Endothelial cell of umbilical vein (primary cell): ENCODE results near the gene USH1C. TPM values are rescaled to one million over a fixed set of nuclear protein-coding genes. Genes with fewer than 3 reads are reported as not detected.

ENCODE experiments used
- BruUV-seq: library from RNA; stranded (reverse); fragments of 400-500 nt; replicated peaks from 2 replicates; lab custom pipeline; 2021; lab: Mats Ljungman, UMichigan
- CTCF ChIA-PET: fragments of 300-600, 350-600 bp; sonication (Branson Sonifier 250); formaldehyde crosslinking; loops from one replicate; lab custom pipeline; 2021; ENCODE audit warnings: antibody characterized with exemption, inconsistent platforms; lab: Charles Lee
- POLR2A ChIA-PET: fragments of 300-600, 350-600 bp; sonication (Branson Sonifier 250); formaldehyde crosslinking; loops from one replicate; lab custom pipeline; 2021; ENCODE audit warnings: antibody characterized with exemption, inconsistent platforms; lab: Charles Lee
- DNase-seq: peaks from one replicate; pipeline ENCODE4 v3.0.0-alpha.2; 2011; ENCODE audit warnings: low read depth, low spot score
- FAIRE-seq: peaks from 2 replicates; lab custom pipeline; 2011; peaks lifted over from hg19 to GRCh38; lab: Jason Lieb, UNC
- H2AFZ ChIP-seq: 2 replicates; pipeline ENCODE4 v1.6.0; 2012; ENCODE audit warnings: low read depth, low read length, control low read depth, inconsistent platforms
- H3K27ac ChIP-seq: 2 replicates; pipeline ENCODE4 v1.5.1; 2011; ENCODE audit warnings: low read depth, mild to moderate bottlenecking, control low read depth, low read length, moderate library complexity; ENCODE audit not compliant: insufficient read depth
- H3K27me3 ChIP-seq, 2 experiments: 2 replicates each; pipeline versions ENCODE4 v1.6.0 to v1.6.1; 2011; ENCODE audit warnings: low read length in 2 of 2, mixed read lengths in 1 of 2; ENCODE audit not compliant: control insufficient read depth in 2 of 2, insufficient read depth in 2 of 2
- H3K36me3 ChIP-seq, 2 experiments: 2 replicates in 1 of 2; 3 replicates in 1 of 2; pipeline ENCODE4 v1.5.1; 2011; ENCODE audit warnings: low read length in 2 of 2, mild to moderate bottlenecking in 1 of 2, moderate library complexity in 1 of 2; ENCODE audit not compliant: control insufficient read depth in 2 of 2, insufficient read depth in 2 of 2; ENCODE audit errors: extremely low read depth in 1 of 2
- H3K4me1 ChIP-seq: 3 replicates; pipeline ENCODE4 v1.5.1; 2011; ENCODE audit warnings: mild to moderate bottlenecking, low read length; ENCODE audit not compliant: control insufficient read depth, insufficient read depth; ENCODE audit errors: extremely low read depth
- H3K4me2 ChIP-seq: 2 replicates; pipeline ENCODE4 v1.6.1; 2011; ENCODE audit warnings: low read length, control low read depth, mixed read lengths; ENCODE audit not compliant: insufficient read depth
- H3K4me3 ChIP-seq, 3 experiments: fragments of 200-600 bp in 1 of 3; sonication (generic), shearing (Covaris generic) in 1 of 3; replicated peaks in 1 of 3; 2 replicates each; pipeline ENCODE4 v1.5.1; 2011 to 2016; ENCODE audit warnings: control low read depth in 3 of 3, low read length in 3 of 3, mild to moderate bottlenecking in 2 of 3, inconsistent platforms in 1 of 3, low read depth in 1 of 3, moderate library complexity in 1 of 3; ENCODE audit not compliant: insufficient read depth in 1 of 3
- H3K79me2 ChIP-seq: 2 replicates; pipeline ENCODE4 v1.6.0; 2012; ENCODE audit warnings: low read length, inconsistent platforms; ENCODE audit not compliant: control insufficient read depth, insufficient read depth
- H3K9ac ChIP-seq: replicated peaks from 2 replicates; pipeline ENCODE3; 2011; ENCODE audit warnings: low read length, control low read depth; ENCODE audit not compliant: insufficient read depth; ENCODE audit errors: extremely low read depth
- H3K9me1 ChIP-seq: replicated peaks from 3 replicates; pipeline ENCODE4 v1.6.0; 2011; ENCODE audit warnings: mild to moderate bottlenecking, low read length; ENCODE audit not compliant: control insufficient read depth, insufficient read depth; ENCODE audit errors: extremely low read depth
- H3K9me3 ChIP-seq: replicated peaks from 2 replicates; pipeline ENCODE4 v1.5.1; 2012; ENCODE audit warnings: low read length, inconsistent platforms; ENCODE audit not compliant: control insufficient read depth, insufficient read depth
- H4K20me1 ChIP-seq: replicated peaks from 2 replicates; pipeline ENCODE3; 2011; ENCODE audit warnings: mild to moderate bottlenecking, low read length; ENCODE audit not compliant: control insufficient read depth, insufficient read depth; ENCODE audit errors: extremely low read depth
- CTCF ChIP-seq, 2 donors: IDR thresholded peaks; 1 replicate in 1 of 2; 2 replicates in 1 of 2; pipeline ENCODE4 v1.5.1; 2011; ENCODE audit warnings: low read length in 2 of 2, mild to moderate bottlenecking in 2 of 2, moderate library complexity in 2 of 2, control low read depth in 1 of 2, inconsistent platforms in 1 of 2, low read depth in 1 of 2; ENCODE audit not compliant: insufficient read depth in 1 of 2; ENCODE audit errors: extremely low read depth in 1 of 2
- EZH2 ChIP-seq: IDR thresholded peaks from 2 replicates; pipeline ENCODE4 v1.6.1; 2012; ENCODE audit warnings: borderline replicate concordance, low read depth, mild to moderate bottlenecking, moderate library complexity, low read length, inconsistent platforms; ENCODE audit not compliant: severe bottlenecking
- FOS ChIP-seq: IDR thresholded peaks from 2 replicates; pipeline ENCODE4 v1.6.1; 2011; ENCODE audit warnings: mild to moderate bottlenecking, low read length, moderate library complexity, borderline replicate concordance; ENCODE audit not compliant: insufficient read depth
- GATA2 ChIP-seq: IDR thresholded peaks from 2 replicates; pipeline ENCODE4 v1.7.0; 2011; ENCODE audit warnings: low read depth, mild to moderate bottlenecking, moderate library complexity, mixed read lengths, low read length; ENCODE audit not compliant: insufficient read length, insufficient read depth
- JUN ChIP-seq: IDR thresholded peaks from 2 replicates; pipeline ENCODE4 v1.6.1; 2011; ENCODE audit warnings: borderline replicate concordance, low read depth; ENCODE audit not compliant: insufficient read length, insufficient read depth
- MAX ChIP-seq: IDR thresholded peaks from 2 replicates; pipeline ENCODE4 v1.6.1; 2011; ENCODE audit not compliant: insufficient read depth, insufficient read length
- MYC ChIP-seq: IDR thresholded peaks from one replicate; pipeline ENCODE4 v1.6.1; 2011; ENCODE audit warnings: mild to moderate bottlenecking, low read depth, low read length
- POLR2A ChIP-seq: IDR thresholded peaks from 2 replicates; pipeline ENCODE4 v1.6.1; 2012; ENCODE audit warnings: low read depth, mild to moderate bottlenecking, control low read depth, low read length
- POLR2AphosphoS5 ChIP-seq: IDR thresholded peaks from 2 replicates; pipeline ENCODE4 v1.6.1; 2012; ENCODE audit warnings: low read depth, mild to moderate bottlenecking, control low read depth, low read length, moderate library complexity; ENCODE audit not compliant: insufficient read depth
- dilution Hi-C: fragments of 300-500 bp; cut with MboI; formaldehyde crosslinking; loops from one replicate; pipeline ENCODE4 v1.15.0; 2019; ENCODE audit warnings: low sequenced_read_pairs; ENCODE audit not compliant: extremely low pct_ligation_motif_present
- intact Hi-C: fragments of 100-400 bp; cut with micrococcal nuclease; formaldehyde crosslinking; loops from one replicate; pipeline ENCODE4 v1.10.0; 2022
- polyA plus RNA-seq, 4 experiments: library from polyadenylated mRNA; depleted of rRNA in 3 of 4; stranded (reverse) in 3 of 4; unstranded in 1 of 4; fragments of >200 nt; gene quantifications; 2 replicates each; pipeline versions ENCODE4 v1.2.1 to v1.2.3, GENCODE V29; 2011 to 2012; ENCODE audit warnings: missing spikeins in 1 of 4
- total RNA-seq: library from RNA; stranded (reverse); gene quantifications from 2 replicates; pipeline ENCODE4 v1.2.3, GENCODE V29; 2021

The USH1C gene
- total and polyA plus RNA-seq, 2 donors (not counting 3 experiments of a cell fraction or from before 2014, with no cell fraction given) = not detected

DNA sequence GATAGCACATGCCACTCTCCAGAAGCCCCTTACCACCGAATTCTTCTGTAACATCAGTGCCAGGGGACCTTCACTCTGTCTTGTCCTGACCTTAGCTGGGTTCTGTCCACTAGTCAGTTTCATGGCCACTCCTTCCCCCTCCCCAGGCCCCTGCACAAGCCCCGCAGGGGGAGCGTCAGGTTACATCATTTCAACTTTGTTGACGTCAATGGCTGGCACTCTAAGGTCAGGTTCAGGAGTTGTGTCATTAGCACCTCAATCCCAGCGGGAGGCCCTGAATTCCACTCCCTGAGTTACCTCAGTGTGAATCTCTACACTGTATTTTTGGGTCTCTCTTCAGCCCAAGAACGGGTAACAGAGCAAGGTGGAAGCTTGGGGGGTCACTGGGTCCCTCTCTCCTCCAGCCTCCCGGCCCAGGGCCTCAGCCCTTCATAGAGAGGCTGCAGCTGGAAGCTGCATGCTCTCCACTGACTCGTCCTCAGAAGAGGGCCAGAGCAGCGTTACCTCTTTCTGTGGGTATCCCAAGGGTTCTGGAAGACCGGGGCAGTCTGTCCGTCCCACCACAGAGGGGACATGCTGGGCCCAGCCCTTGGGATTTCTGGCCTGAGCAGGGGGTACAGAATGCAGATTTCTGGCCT lies 10.3 kb downstream of the USH1C start:
- dilution Hi-C loops (no loop called here), intact Hi-C loops (no loop called here)
- peaks cover 2 to 9% of the 10 kb centered on the region in 2 experiments for H3K27me3 ChIP-seq
- no peaks in the 10 kb centered on the region for H4K20me1 ChIP-seq
- H3K27ac ChIP-seq = no peak overlapping the region
- H3K4me2 ChIP-seq = no peak overlapping the region
- H3K4me1 ChIP-seq = no peaks in the 10 kb centered on the region
- no peak overlapping the region for H3K4me3 ChIP-seq
- H3K36me3 ChIP-seq = no peaks in the 10 kb centered on the region
- no peak overlapping the region for H2AFZ ChIP-seq
- BruUV-seq = no TSS peak
- CTCF ChIA-PET = no interaction called here
- no peak for TF ChIP-seq POLR2AphosphoS5
- TF ChIP-seq GATA2 = no peak
- TF ChIP-seq POLR2A = no peak
- TF ChIP-seq MYC = no peak
- TF ChIP-seq FOS = no peak
- TF ChIP-seq JUN = no peak
- TF ChIP-seq CTCF (IDR thresholded peaks at IDR 0.05; ENCODE audit: extremely low read depth in 1 of 2, insufficient read depth in 1 of 2, low read depth in 1 of 2, low read length in 2 of 2) = no peak
- no peak for TF ChIP-seq EZH2
- no peak for TF ChIP-seq MAX
- POLR2A ChIA-PET = no interaction called here
- H3K79me2 ChIP-seq = no peaks in the 10 kb centered on the region
- H3K9ac ChIP-seq = no peak overlapping the region
- FAIRE-seq (no peak), DNase-seq (no peak)
- H3K9me1 ChIP-seq = no peaks in the 10 kb centered on the region
- no peaks in the 10 kb centered on the region for H3K9me3 ChIP-seq
